ENCODE data around the gene PHLPP1.

Gene PHLPP1

DNA sequence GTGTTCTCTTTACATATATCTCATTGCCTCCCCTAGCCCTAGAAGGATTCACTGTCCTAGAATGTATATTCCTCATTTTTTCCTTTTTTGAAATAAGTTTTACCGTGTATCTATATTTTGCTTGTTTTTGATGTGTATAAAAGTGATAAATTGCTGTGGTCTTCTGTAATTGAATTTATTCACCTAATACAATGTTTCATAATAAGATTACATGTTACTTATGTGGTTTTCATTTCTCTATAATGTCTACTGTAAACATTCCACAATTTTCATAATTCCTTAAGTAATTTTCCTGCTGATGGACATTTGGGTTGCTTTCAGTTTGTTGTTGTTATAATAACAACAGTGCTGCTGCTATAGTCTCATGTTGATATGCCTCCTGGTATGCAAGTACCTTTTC lies 118.2 kb downstream of the PHLPP1 start:
- DNase-seq (ENCODE audit: low read depth, low spot score), result no peak
- H3K4me3 ChIP-seq (ENCODE audit: low read length), result no peak overlapping the region

DNA sequence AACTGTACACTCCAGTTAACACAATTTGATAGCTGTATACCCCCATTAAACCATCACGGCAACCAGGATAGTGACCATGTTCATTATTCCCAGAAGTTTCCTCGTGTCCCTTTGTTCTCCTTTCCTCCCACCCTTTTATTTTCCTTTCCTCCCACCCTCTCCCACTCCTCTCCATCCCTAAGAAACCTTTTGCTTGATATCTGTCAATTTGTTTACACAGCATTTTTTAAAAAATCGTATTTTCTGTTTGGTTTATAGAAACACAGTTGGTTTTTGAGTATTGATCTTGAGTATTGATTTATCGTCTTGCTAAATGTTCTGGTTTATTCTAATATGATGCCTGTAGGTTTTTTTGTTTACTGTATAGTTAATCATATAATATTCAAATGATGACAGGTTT lies 119.4 kb downstream of the PHLPP1 start:
- DNase-seq (ENCODE audit: low read depth, low spot score), result no peak
- H3K4me3 ChIP-seq (ENCODE audit: low read length), result no peak overlapping the region

DNA sequence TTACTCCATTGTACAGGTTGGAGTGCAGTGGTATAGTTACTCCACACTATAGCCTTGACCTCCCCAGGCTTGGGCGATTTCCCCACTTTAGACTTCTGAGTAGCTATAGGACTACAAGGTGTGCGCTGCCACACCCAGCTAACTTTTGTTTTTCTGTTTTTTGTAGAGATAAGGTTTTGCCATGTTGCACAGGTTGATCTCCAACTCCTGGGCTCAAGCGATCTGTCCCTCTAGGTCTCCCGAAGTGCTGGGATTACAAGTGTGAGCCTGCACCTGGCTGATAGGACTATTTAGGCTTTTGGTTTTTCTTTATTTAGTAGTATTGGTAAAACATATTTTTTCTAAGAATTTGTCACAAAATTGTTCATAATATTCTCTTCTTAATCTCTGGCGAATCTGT lies 121.7 kb downstream of the PHLPP1 start:
- DNase-seq (ENCODE audit: low read depth, low spot score), result no peak
- H3K4me3 ChIP-seq (ENCODE audit: low read length), result no peak overlapping the region

DNA sequence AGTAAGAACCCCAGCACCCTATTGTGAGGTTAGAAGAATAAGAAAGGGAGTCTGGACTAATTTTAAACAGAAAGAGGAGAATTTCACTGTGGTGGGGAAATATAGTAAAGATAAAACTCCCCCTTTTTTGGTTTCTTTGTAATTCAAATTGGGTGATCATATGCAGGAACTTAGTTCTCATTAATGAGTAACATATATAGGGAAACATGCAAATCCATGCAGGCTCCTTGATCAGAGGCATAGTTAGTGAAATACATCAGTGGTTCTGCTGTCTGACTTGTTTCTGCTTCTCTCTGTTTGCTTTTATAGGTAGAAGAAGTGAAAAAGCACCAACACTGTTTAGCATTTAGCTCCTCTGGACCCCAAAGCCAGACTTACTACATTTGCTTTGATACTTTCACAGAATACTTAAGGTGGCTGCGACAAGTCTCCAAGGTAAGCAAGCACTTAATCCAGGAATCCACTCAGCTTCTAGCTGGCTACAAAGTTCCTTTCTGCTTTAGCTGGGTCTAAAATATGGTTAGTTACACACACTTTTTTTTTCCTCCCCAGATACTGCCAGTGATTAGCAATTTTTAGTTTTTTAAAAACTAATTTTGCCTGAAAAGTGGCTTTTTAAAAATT lies 123.2 kb downstream of the PHLPP1 start:
- no peak for DNase-seq (ENCODE audit: low read depth, low spot score)
- no peak overlapping the region for H3K4me3 ChIP-seq (ENCODE audit: low read length)

DNA sequence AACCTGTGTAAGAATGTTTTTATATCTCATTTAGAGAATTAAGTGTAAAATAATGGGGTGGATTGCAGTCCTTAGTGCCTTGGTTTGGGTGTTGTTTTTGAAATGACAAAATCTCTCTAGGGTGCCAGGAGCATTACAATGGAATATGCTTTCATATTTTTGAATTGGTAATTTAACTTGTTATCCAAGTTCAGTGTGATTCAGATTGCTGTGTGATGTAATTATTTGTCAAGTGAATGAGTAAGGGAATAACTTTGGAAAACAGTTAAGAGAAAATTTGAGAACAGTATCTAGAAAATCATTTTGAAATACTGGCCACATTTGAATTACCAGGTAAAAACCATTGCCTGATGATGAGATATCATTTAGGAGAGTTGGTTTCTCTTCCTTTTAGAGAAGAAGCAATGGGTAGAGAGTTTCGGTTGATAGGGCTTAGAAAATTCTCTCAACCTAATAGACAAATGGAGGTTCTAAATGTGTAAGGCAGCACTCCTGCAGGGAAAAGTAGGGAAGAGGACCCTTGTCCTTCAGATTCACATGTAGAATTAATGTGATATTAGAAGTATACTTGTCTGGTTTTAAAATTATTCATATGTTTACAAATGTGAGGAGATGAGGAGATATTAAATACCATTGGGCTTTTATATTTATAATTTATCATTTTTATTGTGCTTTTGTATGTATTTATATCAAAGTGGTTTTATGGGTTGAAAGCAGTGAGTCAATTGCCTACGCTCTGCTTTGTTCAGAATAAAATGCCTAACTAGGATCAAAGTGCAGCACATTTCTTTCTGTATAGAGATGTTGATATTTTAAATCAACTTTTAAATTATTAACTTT lies 124.8 kb downstream of the PHLPP1 start:
- DNase-seq (ENCODE audit: low read depth, low spot score), result no peak
- no peak overlapping the region for H3K4me3 ChIP-seq (ENCODE audit: low read length)

DNA sequence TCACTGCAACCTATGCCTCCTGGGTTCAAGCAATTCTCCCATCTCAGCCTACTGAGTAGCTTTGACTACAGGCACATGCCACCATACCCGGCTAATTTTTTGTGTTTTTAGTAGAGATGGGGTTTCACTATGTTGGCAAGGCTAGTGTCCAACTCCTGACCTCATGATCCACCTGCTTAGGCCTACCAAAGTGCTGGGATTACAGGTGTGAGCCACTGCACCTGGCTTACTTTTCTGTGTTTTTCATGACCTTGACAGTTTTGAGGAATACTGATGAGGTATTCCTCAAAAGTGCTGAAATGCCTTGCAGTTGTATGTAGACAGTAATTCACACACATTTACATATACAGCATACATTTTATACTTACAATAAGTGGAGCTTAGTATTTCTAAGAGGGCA lies 126.1 kb downstream of the PHLPP1 start:
- DNase-seq (ENCODE audit: low read depth, low spot score), result no peak
- H3K4me3 ChIP-seq (ENCODE audit: low read length), result no peak overlapping the region

DNA sequence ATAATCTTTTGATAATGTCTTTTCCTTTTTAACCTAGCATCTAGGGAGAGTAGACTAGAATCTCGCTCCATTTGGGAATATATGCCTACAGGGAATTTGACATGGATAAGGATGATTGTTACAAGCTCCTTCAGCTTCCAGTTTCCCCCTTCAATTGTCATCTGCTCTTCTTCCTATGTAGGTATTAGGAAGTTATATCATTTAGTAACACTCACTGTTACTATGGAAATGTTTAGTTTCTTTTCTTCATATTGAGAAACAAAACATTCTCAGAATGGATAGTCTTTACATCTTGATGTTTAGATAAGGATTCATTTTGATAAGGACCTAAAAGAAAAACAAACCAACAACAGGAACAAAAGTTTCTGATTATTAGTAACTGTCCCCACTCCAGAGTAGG lies 127.6 kb downstream of the PHLPP1 start:
- H3K4me3 ChIP-seq (ENCODE audit: low read length), result no peak overlapping the region
- no peak for DNase-seq (ENCODE audit: low read depth, low spot score)

DNA sequence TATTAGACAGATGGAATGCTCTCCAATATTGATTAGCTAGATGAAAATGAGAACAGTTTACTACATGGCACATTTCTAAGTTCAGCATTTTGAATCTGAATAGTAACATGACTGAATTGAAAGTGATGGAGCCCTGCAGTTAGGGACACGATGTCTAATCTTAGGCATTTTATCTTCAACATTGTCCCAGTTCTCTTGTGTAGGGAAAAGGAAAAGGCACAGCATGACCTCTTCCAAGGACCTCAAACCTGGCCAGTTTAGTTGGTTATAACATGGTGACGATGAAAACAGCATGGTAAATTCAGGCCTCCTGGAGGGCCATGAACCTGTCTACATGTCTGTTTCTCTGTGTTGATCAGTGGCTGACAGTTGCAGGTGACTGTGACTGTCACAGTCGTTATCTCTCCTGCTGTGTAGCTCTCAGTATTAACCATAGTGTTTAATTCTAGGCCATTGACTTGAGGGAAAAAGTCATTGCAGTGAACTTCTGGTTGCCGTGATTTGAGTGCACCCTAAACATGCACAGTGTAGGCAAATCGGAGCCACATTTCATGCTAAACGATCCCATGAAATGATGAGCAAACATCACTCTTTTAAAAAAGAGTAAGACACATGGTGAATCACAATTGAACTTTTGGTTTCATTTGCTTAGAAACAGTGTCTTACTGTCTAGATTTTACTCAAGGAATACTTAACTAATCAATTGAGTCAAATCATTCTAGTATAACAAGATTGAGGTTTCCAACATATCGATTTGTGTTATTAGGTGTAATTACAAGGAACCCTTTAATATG lies 129.7 kb downstream of the PHLPP1 start:
- H3K4me3 ChIP-seq (ENCODE audit: low read length), result no peak overlapping the region
- no peak for DNase-seq (ENCODE audit: low read depth, low spot score)

DNA sequence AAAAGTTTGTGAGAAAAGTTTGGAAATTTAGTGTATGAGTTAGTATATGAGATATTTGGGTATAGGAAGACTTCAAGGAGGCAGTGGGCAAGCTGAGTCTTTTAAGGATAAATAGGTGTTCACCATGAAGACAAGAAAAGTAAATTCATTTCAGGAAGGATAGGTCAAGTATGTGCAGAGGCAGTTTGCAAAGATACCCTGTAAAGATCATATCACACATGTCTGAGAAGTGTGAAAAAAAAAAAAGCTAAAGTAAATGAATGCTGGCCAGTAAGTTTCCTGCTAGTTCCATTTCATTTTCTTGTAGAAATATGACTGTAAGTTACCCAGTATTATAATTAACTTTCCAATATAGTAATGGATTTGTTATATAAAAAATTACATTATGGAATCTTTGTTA lies 131.0 kb downstream of the PHLPP1 start:
- no peak for DNase-seq (ENCODE audit: low read depth, low spot score)
- no peak overlapping the region for H3K4me3 ChIP-seq (ENCODE audit: low read length)

DNA sequence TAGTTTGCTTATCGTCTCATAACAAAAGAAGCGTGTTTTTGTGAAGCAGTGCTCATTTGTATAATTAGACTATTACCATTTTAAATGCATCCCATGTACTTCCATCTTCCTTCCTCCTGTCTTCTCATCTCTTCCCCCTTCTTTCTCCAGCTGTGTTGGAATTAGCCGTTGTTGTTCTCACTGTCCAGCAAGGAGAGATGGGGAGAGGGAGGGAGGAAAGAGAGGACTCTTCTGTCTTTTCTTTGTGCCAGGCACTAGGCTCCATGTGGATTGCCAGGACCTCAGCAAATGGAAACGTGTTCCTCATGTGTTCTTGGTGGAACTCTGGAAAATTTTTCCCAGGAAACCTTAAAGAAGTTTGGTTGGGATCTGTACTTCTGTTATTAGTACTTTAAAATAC lies 131.7 kb downstream of the PHLPP1 start:
- no peak overlapping the region for H3K4me3 ChIP-seq (ENCODE audit: low read length)
- no peak for DNase-seq (ENCODE audit: low read depth, low spot score)

DNA sequence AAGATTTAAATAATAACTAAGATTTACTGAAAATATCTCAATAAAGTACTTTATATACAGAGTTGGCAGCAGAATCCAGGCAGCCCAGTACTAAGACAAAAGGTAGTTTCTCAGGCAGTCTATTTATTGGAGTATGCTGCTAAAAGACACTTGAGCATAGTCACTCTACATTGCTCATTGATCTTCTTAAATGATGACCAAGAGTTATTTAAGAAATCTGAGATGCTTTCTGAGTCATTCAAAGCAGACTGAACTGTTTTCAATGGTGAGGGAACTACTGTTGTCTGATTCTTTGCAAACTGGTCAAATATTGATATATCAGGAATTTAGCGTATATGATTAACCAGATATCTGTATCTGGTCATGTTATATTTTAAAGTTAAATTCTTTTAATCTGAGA lies 133.6 kb downstream of the PHLPP1 start:
- no peak overlapping the region for H3K4me3 ChIP-seq (ENCODE audit: low read length)
- no peak for DNase-seq (ENCODE audit: low read depth, low spot score)

DNA sequence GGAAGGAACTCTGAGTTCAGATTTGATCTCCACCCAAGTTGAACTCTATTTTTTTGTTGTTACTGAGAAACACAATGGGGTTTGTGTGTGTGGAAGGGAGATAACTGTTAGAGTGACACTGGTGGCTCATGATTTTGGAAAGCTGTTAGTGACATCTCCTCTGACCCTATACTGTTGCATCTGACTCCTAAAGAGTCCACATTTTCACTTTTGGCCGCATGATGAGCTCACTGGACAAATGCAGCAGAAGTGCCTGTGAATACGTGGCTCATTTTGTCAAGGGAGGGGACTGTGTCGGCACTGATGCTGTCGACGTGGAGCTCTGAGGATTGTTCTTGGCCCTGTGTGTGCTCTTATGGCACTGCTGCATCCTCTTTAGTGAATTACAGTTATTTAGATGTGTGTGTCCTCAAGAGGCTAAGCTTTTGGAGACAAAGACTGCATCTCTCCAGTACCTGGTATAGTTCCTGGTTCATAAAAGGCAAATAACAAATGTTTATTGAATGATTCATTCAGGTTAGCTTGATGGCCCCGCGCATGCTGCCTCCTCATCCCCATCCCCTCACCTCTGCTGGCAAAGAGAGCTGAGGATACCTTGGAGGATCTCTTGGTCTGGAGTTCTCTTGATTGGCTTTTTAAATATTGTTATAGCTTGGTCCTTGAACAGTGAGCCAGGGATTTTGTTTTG lies 135.4 kb downstream of the PHLPP1 start:
- H3K4me3 ChIP-seq (ENCODE audit: low read length), result no peak overlapping the region
- no peak for DNase-seq (ENCODE audit: low read depth, low spot score)

DNA sequence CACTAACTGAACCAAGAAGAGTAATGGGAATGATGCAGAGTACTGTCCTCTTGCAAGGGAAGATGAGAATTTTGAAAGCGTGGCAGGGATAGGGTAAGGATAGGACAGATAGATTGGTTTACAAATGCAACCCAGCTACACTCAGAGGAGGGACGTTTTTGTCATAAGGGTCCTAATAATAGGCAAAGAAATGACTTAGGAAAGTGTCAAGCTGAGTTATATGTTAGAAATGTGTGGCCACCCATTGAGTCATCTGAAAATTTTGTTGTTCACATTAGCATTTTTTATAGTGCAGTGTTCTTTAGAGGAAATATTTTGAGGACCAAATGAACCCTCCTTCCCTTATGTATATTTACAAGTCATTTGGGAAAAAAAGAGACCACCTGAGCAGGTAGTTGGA lies 137.5 kb downstream of the PHLPP1 start:
- no peak for DNase-seq (ENCODE audit: low read depth, low spot score)
- no peak overlapping the region for H3K4me3 ChIP-seq (ENCODE audit: low read length)

DNA sequence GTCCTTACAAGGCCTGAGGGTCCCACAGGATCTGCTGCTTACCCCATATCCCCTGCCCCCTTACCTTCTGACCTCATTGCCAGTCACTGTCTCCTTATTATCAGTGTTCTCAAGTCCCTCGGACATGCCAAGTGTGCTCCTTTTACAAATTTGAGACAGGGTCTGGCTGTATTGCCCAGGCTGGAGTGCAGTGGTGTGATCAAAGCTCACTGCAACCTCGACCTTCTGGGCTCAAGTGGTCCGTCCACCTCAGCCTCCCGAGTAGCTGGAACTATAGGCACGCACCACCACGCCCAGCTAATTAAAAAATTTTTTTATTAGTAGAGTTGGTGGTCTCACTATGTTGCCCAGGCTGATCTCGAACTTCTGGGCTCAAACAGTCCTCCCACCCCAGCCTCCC lies 141.0 kb downstream of the PHLPP1 start:
- H3K4me3 ChIP-seq (ENCODE audit: low read length), result no peak overlapping the region
- DNase-seq (ENCODE audit: low read depth, low spot score), result no peak

DNA sequence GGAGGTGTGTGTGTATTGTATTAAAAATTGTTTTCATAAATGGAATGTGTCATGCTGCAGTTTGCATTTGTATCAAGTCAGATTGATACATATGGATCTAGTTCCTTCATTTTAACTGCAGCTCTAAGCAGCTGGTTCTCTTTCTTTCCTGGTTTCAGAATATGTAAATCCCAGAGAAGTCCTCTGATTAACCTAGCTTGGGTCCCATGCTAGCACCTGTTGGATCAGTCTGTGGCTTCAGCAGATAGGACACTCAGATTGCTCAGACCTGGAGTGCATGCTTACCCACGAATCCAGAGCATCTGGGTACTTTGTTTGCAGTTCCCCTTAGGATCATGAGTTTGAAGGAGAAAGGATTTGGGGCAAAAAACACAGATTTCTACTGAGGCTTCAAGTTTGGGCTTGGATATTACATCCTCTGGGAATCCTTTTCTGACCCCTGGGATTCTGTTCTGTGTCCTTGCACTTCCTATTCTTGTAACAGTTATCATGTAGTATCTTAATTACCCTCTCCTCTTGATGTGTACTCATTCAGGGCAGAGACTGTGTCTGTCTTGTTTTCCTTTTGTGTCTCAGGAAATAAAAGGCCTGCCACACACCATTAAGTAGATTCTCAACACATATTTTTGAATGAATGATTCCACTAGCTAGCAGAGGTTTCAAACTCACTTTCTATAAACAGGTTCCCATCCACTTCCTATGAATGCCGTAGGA lies 142.1 kb downstream of the PHLPP1 start:
- H3K4me3 ChIP-seq (ENCODE audit: low read length), result no peak overlapping the region
- DNase-seq (ENCODE audit: low read depth, low spot score), result no peak

DNA sequence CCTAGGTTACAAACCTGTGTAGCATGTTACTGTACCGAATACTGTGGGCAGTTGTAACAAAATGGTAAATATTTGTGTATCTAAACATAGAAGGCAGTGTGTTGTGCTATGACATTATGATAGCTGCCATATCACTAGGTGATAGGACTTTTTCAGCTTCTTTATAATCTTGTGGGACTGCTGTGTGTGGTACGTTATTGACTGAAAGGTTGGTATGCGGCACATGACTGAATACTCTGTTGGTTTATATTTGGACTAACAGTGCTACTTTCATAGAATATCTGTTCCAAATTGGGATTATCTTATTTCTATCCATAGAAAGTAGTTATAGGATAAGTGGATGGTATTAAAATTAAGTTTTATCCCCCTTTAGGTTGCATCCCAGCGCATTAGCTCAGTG lies 144.7 kb downstream of the PHLPP1 start:
- no peak for DNase-seq (ENCODE audit: low read depth, low spot score)
- H3K4me3 ChIP-seq (ENCODE audit: low read length), result no peak overlapping the region

DNA sequence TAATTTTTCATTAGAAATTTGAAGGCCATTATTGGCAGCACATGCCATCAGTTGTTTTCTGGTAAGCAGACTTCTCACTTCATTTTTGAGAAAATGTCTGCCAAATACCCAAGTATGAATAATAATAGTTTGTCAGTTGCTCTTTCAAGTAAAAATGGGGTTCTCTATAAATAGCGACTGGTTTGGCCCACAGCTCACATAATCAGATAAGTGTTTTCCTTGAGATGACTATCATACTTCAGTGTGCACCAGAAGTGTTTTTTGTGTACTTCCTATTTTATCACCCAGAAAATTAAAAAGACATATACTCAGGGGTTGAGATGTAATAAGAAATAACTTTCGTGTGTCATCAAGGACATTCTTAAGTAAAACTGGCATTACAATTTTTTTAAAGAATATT lies 147.1 kb downstream of the PHLPP1 start:
- no peak for DNase-seq (ENCODE audit: low read depth, low spot score)
- H3K4me3 ChIP-seq (ENCODE audit: low read length), result no peak overlapping the region

DNA sequence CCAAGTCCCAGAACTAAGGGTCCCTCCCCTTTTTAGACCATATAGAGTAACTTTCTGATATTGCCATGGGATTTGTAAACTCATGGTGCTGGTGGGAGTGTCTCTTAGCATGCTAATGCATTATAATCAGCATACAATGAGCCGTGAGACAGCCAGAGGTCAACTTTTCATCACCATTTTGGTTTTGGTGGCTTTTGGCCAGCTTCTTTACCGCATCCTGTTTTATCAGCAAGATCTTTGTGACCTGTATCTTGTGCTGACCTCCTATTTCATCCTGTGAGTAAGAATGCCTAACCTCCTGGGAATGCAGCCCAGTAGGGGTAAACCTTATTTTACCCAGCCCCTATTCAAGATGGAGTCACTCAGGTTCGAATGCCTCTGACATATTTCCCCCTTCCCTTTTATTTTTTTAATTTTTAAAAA lies 148.2 kb downstream of the PHLPP1 start:
- no peak overlapping the region for H3K4me3 ChIP-seq (ENCODE audit: low read length)
- DNase-seq (ENCODE audit: low read depth, low spot score), result no peak

DNA sequence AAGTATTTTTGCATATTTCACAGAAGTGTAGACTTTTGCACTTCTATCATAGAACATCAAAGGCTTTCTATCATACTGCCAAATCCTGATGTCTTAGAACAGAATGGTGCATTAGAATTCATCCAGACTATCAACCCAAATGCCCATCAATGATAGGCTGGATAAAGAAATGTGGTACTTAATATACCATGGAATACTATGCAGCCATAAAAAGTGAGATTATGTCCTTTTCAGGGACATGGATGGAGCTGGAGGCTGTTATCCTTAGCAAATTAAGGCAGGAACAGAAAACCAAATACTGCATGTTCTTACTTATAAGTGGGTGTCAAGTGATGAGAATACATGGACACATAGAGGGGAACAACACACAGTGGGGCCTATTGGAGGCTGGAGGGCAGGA lies 150.2 kb downstream of the PHLPP1 start:
- DNase-seq (ENCODE audit: low read depth, low spot score), result no peak

More for the DNA sequence above, 150.2 kb downstream of the PHLPP1 start:
- no peak overlapping the region for H3K4me3 ChIP-seq (ENCODE audit: low read length)

Measured in Jurkat, Clone E6-1 (cell line).